GM18498 (cell line): ENCODE data around the gene AP2M1.

Experiments used
- ATAC-seq: cut with Tn5 transposase; IDR thresholded peaks from one replicate; pipeline ENCODE4 v1.9.1; 2021; ENCODE audit warnings: mild to moderate bottlenecking, moderate library complexity; ENCODE audit not compliant: unreplicated experiment

AP2M1 gene

DNA sequence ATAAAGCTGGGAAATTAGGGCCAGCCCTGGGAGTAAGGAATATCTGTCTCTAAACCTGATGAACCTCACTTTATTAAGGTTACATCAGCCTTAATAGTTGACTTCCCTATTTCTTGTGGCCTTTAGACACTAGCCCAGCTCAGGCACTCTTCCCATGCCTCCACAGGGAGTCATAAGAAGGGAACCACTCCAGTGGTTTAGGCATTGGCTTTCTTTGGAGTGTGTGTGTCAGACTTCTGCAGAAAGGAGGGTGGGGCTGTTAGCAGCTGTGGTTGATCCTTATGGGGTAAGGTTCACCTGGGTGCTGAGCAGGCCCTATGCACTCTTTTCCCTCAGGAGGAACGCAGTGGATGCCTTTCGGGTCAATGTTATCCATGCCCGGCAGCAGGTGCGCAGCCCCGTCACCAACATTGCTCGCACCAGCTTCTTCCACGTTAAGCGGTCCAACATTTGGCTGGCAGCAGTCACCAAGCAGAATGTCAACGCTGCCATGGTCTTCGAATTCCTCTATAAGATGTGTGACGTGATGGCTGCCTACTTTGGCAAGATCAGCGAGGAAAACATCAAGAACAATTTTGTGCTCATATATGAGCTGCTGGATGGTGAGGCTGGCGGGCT, 4.0 kb downstream of the AP2M1 start:
- ATAC-seq, result no peak

DNA sequence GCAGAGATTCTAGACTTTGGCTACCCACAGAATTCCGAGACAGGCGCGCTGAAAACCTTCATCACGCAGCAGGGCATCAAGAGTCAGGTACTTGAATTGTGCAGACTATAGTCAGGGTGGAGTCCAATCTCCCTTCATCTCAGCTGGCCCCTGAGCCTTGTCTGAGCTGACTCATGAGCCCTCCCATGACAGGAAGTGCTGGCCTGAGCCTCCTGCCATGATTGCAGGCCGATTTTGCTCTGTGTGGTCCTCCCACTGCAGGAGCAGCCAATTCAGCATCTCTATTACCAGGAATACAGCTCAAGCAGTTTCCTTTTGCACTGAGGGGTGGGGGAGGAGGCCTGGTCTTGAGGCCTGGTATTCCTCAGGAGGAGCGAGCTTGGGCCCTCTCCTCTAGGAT, 5.5 kb downstream of the AP2M1 start:
- no peak for ATAC-seq

DNA sequence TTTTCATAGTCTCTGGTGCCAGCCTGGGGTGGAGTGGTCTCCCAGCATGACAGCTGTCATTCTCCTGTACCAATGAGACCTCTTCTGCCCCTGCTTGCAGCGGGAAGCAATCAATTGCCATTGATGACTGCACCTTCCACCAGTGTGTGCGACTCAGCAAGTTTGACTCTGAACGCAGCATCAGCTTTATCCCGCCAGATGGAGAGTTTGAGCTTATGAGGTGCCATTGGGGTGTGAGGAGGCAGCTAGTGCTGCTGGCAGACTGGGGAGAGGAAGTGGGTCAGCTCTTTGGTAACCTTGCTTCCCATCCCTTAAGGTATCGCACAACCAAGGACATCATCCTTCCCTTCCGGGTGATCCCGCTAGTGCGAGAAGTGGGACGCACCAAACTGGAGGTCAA, 6.9 kb downstream of the AP2M1 start:
- no peak for ATAC-seq

DNA sequence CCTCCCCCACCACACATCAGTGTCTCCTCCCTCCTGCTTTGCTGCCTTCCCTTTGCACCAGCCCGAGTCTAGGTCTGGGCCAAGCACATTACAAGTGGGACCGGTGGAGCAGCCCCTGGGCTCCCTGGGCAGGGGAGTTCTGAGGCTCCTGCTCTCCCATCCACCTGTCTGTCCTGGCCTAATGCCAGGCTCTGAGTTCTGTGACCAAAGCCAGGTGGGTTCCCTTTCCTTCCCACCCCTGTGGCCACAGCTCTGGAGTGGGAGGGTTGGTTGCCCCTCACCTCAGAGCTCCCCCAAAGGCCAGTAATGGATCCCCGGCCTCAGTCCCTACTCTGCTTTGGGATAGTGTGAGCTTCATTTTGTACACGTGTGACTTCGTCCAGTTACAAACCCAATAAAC, 9.0 kb downstream of the AP2M1 start:
- ATAC-seq, result no peak

DNA sequence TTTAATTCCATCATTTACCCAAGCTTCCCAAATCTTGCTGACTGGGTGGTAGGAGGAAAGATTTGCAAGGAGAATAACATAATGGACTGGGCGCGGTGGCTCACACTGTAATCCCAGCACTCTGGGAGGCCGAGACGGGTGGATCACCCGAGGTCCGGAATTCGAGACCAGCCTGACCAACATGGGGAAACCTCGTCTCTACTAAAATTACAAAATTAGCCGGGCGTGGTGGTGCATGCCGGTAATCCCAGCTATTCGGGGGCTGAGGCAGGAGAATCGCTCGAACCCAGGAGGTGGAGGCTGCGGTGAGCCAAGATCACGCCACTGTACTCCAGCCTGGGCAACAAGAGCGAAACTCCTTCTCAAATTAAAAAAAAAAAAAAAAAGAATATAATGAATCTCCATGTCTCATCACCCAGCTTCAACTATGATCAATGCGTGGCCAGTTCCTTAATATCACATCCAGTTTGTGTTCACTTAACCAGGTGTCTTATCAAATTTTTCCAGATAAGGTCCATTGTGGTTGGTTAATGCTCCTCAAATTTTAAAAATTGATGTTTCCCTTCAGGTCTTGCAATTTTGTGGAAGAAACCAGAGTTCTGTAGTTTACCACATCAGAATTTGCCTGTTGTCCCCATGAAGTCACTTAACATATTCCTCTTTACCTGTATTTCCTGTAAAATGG, 10.0 kb downstream of the AP2M1 start:
- ATAC-seq, result no peak

DNA sequence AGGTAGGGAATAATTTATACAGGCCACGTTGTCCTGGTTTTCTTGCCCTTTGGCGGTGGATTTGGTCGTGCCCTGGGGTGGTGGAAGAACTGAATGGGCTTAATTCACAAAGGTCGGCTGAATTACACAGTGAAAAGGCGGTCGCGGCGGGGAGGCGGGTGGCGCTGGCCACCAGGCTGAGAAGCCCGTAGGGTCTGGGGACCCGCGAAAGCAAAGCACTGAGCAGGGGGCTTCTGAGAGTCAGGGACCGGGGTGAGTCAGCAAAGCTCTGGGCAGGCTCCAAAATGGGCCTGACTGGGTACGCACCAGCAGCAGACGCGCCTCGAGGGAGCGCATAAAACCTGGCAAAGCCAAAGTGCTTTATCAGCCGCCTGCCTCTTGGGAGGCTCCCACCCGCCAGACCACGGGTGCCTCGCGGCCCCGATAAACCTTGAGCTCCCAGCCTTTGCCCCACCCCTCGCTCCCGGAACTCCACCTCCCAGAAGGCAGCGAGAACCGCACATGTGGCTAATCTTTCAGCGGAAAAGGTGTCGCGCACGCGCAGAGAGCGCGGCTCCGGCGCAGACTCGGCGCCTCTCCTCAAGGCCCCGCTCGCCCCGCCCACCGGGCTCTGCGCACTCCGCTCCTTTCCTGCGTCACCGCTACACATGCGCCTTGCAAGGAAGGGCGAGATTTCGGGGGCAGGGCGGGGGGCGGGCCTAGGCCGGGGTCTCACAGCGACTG, 11.0 kb downstream of the AP2M1 start:
- ATAC-seq, result peak; percentile 87

DNA sequence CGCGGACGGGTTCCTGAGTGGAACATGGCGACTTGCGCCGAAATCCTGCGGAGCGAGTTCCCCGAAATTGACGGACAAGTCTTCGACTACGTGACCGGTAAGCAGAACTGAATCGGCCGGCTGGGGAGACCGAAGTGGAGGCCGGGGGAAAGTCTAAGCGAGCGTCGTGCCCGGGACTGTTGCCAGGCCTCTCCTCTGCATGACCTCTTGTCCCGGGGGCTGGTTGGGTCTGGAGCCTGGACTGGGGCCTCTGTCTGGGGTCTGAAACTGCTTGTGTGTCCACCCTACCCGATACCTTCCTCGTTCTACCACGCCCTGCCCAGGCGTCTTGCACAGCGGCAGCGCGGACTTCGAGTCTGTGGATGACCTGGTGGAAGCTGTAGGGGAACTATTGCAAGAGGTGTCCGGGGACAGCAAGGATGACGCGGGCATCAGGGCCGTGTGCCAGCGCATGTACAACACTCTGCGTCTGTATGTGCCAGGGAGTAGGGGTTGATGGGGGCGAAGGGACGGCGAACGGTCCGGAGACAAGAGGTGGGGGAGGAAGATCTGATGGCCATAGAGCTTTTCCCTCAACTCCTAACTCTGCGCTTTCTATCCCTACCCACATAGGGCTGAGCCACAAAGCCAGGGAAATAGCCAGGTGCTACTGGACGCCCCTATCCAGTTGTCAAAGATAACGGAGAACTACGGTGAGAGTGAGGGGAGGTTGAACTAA, 11.7 kb downstream of the AP2M1 start, which contains the start of gene ABCF3:
TSS of gene ABCF3 (plus strand) at position 16 of the 718 bp plus-strand sequence. CDS start at position 25, 9 bp downstream.
- peak; percentile 32 for ATAC-seq

DNA sequence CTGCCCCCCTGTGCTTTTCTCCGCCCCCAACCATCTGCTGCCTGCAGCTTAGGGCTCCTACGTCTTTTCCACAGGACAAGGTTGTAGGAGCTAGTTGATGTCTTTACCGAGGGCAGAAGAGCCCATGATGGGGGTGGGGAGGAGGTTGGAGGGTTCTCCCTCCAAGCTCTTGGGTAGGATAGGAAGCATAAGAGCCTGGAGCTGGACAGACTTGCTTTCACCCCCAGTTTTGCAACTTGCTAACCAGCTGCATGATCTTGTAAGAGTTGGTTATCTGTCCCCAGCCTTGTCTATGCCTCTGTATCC, 12.2 kb downstream of the AP2M1 start:
- ATAC-seq, result no peak

DNA sequence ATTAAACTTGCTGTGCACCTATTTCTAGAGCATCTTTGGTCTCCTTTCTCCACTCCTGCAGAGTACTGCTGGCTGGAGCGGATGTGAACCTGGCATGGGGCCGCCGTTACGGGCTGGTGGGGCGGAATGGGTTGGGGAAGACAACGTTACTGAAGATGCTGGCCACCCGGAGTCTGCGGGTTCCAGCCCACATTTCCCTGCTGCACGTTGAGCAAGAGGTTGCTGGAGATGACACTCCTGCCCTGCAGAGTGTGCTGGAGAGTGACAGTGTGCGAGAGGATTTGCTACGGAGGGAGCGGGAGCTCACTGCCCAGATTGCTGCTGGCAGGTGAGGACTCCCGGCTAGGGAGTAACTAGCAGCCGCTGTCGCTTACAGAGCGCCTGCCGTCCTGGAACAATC, 13.4 kb downstream of the AP2M1 start:
- no peak for ATAC-seq

DNA sequence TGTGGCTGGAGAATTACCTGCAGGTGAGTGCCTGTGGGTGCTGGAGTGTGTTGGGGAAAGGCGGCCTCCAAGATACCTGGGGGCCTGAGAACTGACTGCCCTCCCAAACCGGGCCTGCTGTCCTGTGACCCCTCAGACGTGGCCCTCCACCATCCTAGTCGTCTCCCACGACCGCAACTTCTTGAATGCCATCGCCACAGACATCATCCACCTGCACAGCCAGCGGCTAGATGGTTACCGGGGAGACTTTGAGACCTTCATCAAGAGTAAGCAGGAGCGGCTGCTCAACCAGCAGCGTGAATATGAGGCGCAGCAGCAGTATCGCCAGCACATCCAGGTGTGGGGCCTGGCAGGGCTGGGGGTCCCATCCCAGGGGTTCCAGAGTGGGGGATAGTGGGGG, 14.8 kb downstream of the AP2M1 start:
- ATAC-seq, result no peak

DNA sequence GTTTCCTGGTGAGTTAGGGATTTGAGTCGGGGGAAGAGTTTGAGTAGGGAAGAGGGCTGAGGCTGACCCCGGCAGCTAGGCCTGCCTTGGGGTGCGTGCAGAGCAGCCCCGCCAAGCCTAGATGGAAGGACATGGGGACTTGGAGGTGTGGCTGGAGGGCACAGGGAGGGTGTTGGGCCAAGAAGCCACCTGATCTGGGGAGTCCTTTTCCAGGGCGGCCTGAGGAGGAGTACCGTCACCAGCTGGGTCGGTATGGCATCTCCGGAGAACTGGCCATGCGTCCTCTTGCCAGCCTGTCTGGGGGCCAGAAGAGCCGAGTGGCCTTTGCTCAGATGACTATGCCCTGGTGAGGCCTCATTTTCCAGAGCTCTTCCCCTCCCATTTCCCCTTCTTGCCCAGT, 18.2 kb downstream of the AP2M1 start:
- ATAC-seq, result no peak

DNA sequence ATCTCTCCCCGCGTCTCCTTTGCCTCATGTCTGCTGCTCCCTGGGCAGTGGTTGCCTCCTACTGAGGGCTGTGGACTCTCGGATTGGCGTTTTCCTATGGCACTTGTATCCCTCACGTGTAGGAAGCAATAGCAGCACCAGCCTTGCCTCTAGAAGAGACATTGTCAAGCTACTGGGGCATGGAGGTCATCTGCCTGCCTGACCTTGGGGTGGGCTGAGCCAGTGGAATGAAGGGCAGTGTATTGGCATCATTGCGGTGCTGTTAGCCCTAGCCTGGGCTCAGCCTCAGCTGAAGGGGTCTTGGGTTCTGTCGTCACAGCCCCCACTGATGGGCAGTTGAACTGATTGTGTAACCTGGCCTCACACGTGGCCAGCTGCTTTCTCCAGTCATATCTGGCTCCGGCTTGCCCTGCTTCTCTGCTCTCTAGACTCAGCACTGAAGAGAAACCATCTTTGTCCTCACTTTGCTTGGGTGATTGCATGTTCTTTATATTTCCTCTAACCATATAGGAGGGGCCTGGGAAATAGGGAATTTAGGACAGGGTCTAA, 19.4 kb downstream of the AP2M1 start:
- ATAC-seq, result no peak

DNA sequence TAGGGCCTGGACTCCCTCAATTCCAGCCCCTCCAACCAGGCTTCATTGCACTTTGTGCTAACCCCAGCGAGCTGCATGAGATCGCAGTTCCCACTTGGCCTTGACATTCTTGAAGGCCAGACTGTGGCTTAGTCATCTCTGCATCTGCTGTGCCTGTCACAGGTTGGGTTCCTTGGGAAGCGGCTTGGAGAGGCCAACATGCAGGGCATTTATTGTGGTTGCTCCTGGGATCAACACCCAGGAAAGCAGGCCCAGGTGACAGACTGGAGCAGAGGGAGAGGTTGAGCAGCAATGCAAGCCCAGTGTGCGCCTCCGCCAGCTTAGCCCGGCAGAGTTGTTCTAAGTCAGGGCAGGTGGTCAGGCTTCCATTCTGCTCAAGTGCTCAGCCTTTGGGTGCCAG, 21.9 kb downstream of the AP2M1 start:
- no peak for ATAC-seq

DNA sequence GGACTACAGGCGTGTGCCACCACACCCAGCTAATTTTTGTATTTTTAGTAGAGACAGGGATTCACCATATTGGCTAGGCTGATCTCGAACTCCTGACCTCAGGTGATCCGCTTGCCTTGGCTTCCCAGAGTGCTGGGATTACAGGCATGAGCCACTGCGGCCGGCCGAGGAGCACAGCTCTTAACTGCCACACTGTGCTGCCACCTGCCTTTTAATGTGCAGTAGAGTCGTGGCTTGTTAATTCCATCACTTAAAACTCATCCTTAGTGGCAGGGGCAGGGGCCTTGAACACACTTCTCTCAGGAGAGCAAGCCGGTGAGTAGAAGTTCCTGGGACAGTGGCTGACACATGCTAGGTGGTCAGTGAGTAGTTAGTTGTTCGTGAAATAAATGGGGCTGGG, 23.9 kb downstream of the AP2M1 start:
- ATAC-seq, result no peak

DNA sequence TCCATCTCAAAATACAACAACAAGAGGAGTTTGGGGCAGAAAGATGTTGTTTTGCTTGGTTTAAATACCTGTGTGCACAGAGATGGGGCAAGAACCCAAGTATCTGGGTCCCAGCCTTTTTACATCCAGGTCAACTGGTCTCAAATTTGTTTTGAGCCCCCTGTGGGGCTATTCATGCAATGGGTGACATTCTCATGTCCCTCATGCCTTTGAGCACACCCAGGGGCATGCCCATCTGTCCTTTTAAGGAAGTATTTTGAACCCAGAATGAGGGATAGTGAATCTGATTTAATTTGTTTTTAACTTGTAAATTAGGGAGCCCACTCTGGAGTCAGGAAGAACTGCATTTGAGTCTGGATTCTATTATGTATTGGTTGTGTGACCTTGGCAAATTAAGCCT, 26.2 kb downstream of the AP2M1 start:
- no peak for ATAC-seq

DNA sequence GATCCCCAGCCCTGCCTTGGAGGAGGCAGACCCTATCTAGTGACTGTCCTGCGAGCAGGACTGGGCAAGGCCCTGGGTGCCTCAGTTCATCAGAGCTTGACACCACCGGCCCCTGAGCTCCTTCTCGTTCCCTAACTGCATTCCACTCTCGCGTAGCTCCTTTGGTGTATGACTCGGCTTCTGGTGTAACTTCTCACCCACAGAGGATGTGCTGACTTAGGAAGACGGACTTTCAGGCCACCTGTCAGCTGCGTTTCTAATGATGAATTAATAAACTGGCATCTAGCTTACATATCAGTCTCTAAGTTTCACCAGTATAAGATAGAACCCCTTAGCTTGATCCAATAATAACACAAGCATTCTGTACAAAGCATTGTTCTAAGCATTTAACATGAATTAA, 28.9 kb downstream of the AP2M1 start:
- ATAC-seq, result no peak

DNA sequence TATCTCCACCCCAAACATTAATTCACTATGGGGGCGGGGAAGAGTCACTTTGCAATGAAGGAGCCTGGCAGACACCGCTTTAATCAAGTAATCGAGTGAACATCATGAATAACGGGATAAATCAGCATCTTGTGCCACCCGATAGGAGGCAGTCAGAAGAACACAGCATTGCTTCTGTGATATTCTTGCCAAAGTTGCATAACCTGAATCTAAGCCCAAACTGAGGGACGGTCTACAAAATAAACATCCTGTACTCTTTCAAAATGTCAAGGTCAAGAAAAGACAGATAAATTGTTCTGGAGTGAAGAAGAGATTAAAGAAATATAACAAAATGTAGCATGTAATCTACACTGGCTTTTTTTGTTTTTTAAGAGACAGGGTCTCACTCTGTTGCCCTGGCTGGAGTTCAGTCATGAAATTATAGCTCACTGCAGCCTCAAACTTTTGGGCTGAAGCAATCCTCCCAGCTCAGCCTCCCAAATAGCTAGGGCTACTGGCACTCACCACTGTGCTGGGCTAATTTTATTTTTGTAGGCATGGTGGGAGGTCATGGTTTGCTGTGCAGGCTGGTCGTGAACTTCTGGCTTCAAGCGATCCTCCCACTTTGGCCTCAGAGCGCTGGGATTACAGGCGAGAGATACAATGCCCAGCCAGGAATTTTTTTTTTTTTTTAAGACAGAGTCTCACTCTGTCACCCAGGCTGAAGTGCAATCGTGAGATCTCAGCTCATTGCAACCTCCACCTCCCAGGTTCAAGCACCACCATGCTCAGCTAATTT, 34.7 kb downstream of the AP2M1 start:
- no peak for ATAC-seq

DNA sequence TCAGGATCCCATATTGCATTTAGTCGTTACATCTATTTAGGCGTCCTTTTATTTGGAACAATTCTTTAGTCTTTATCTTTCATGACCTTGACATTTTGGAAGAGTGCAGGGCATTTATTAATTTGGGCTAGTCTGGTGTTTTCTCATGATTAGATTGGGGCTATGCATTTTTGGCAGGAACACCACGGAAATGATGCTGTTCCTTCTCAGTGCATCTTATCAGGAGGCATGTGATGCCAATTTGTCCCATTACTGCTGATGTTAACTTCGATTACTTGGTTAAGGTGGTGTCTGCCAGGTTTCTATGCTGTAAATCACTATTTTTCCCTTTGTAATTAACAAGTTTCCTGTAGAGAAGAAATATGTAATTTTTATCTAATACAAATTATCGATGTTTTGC, 36.6 kb downstream of the AP2M1 start:
- ATAC-seq, result no peak

DNA sequence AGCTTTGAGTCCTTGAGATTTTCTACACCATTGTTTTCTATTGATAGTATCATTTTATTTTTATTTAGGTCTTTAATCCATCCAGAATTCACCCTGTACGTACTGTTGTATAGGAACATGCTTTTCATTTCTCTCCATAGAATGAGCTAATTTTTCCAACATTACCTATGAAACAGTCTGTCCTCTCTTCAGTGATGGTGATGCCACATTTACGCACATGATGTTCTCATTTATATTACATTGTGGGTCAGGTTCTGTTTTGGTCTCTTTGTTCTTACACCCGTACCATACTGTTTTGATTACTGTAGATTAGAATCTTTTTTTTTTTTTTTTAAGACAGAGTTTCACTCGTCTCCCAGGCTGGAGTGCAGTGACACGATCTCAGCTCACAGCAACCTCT, 37.1 kb downstream of the AP2M1 start:
- ATAC-seq, result no peak

DNA sequence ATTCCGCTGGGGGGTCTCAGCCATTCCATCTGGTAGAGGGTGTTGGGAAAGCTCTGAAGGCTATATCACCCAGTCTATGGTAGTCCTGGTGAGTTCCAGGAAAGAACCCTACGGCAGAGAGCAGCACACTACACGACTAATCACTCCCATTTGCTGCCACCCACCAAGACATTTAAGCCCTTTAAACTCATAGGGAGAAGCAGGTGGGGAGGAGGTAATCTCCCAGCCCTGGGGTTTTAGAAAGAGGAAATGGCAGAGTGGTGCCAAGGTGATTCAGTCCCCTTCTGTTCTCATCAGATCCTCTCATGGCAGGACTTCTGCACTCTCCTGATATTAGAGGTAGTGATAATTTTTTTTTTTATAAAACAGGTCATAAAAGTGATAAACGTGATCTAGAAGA, 44.2 kb downstream of the AP2M1 start:
- ATAC-seq, result no peak

DNA sequence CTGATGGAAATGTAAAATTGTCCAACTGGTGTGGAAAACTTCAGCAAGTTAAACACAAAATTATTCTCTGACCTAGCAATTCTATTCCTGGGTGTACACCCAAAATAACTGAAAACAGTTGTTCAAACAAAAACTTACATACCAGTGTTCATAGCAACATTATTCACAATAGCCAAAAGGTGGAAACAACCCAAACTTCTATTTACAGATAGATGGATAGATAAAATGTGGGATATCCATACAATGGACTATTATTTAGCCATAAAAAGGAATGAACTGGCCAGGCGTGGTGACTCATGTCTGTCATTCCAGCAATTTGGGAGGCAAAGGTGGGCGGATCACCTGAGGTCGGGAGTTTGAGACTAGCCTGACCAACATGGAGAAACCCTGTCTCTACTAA, 47.9 kb downstream of the AP2M1 start:
- no peak for ATAC-seq
